Mononuclear cell (primary cell): ENCODE measurements around the gene UBE3A. TPM values are rescaled to one million over a fixed set of nuclear protein-coding genes. Genes with fewer than 3 reads are reported as not detected.

Experiments used
- H3K27me3 ChIP-seq: 2 replicates; pipeline ENCODE4 v1.6.0; 2011; ENCODE audit warnings: low read length, control low read depth; ENCODE audit not compliant: insufficient read depth
- H3K4me1 ChIP-seq: 2 replicates; pipeline ENCODE4 v1.5.1; 2011; ENCODE audit warnings: mild to moderate bottlenecking, low read length, control low read depth; ENCODE audit not compliant: insufficient read depth
- H3K4me3 ChIP-seq: 2 replicates; pipeline ENCODE4 v1.5.1; 2011; ENCODE audit warnings: mild to moderate bottlenecking, low read length, moderate library complexity
- H3K9me3 ChIP-seq: 2 replicates; pipeline ENCODE4 v1.5.1; 2011; ENCODE audit warnings: low read depth, mild to moderate bottlenecking, control low read depth, low read length
- total RNA-seq: library from RNA; depleted of rRNA; stranded (reverse); fragments of >200 nt; gene quantifications from one replicate; pipeline ENCODE4 v1.2.3, GENCODE V29; 2012

Gene UBE3A
- total RNA-seq, 1 donor = 150 TPM

- Histone ChIP-seq H3K4me3 (no peak overlapping the region), H3K9me3 (no peaks in the 10 kb centered on the region), H3K27me3 (no peaks in the 10 kb centered on the region), H3K4me1 (peaks cover 19% of the 10 kb centered on the region)
Observed at GRCh38 chr15:25402342-25402741, 36.5 kb downstream of the UBE3A start.

- H3K4me1 ChIP-seq = peaks cover 25% of the 10 kb centered on the region
Observed at GRCh38 chr15:25401501-25401900, 37.3 kb downstream of the UBE3A start.

GRCh38 chr15:25397100-25397499 is 41.7 kb downstream of the UBE3A start:
- Histone ChIP-seq H3K27me3 (no peaks in the 10 kb centered on the region), H3K4me3 (no peak overlapping the region), H3K9me3 (no peaks in the 10 kb centered on the region), H3K4me1 (peaks cover 26% of the 10 kb centered on the region)

More at GRCh38 chr15:25401501-25401900, 37.3 kb downstream of the UBE3A start:
- Histone ChIP-seq H3K9me3 (no peaks in the 10 kb centered on the region), H3K4me3 (no peak overlapping the region), H3K27me3 (no peaks in the 10 kb centered on the region)

- H3K27me3 ChIP-seq = no peaks in the 10 kb centered on the region
- no peak overlapping the region for H3K4me3 ChIP-seq
- H3K9me3 ChIP-seq = no peaks in the 10 kb centered on the region
- peaks cover 20% of the 10 kb centered on the region for H3K4me1 ChIP-seq
Observed at GRCh38 chr15:25394898-25395297, 43.9 kb downstream of the UBE3A start.

- Histone ChIP-seq H3K9me3 (no peaks in the 10 kb centered on the region), H3K4me1 (peaks cover 20% of the 10 kb centered on the region)
Observed at GRCh38 chr15:25392806-25393205, 46.0 kb downstream of the UBE3A start.

GRCh38 chr15:25391971-25392721 is 46.7 kb downstream of the UBE3A start:
- Histone ChIP-seq H3K4me3 (no peak overlapping the region), H3K27me3 (no peaks in the 10 kb centered on the region), H3K9me3 (no peaks in the 10 kb centered on the region), H3K4me1 (peaks cover 14% of the 10 kb centered on the region)

More at GRCh38 chr15:25392806-25393205, 46.0 kb downstream of the UBE3A start:
- Histone ChIP-seq H3K4me3 (no peak overlapping the region), H3K27me3 (no peaks in the 10 kb centered on the region)

- Histone ChIP-seq H3K9me3 (peaks cover 7% of the 10 kb centered on the region), H3K27me3 (no peaks in the 10 kb centered on the region), H3K4me1 (no peaks in the 10 kb centered on the region), H3K4me3 (no peak overlapping the region)
Observed at GRCh38 chr15:25385986-25386385, 52.8 kb downstream of the UBE3A start.

- H3K4me3 ChIP-seq = no peak overlapping the region
- H3K27me3 ChIP-seq = no peaks in the 10 kb centered on the region
- H3K9me3 ChIP-seq = peaks cover 7% of the 10 kb centered on the region
- H3K4me1 ChIP-seq = no peaks in the 10 kb centered on the region
Observed at GRCh38 chr15:25381579-25381978, 57.2 kb downstream of the UBE3A start.

- Histone ChIP-seq H3K27me3 (no peaks in the 10 kb centered on the region), H3K9me3 (no peaks in the 10 kb centered on the region), H3K4me1 (no peaks in the 10 kb centered on the region), H3K4me3 (no peak overlapping the region)
Observed at GRCh38 chr15:25378501-25378901, 60.3 kb downstream of the UBE3A start.

- Histone ChIP-seq H3K9me3 (no peaks in the 10 kb centered on the region), H3K4me3 (no peak overlapping the region), H3K27me3 (no peaks in the 10 kb centered on the region), H3K4me1 (no peaks in the 10 kb centered on the region)
Observed at GRCh38 chr15:25375557-25375956, 63.3 kb downstream of the UBE3A start.

GRCh38 chr15:25374143-25374542 is 64.7 kb downstream of the UBE3A start:
- Histone ChIP-seq H3K4me3 (no peak overlapping the region), H3K4me1 (no peaks in the 10 kb centered on the region), H3K9me3 (no peaks in the 10 kb centered on the region), H3K27me3 (no peaks in the 10 kb centered on the region)

GRCh38 chr15:25372298-25372697 is 66.5 kb downstream of the UBE3A start:
- Histone ChIP-seq H3K4me3 (no peak overlapping the region), H3K27me3 (no peaks in the 10 kb centered on the region), H3K4me1 (no peaks in the 10 kb centered on the region), H3K9me3 (no peaks in the 10 kb centered on the region)

GRCh38 chr15:25368850-25369249 is 70.0 kb downstream of the UBE3A start:
- Histone ChIP-seq H3K9me3 (no peaks in the 10 kb centered on the region), H3K4me3 (no peak overlapping the region), H3K27me3 (no peaks in the 10 kb centered on the region), H3K4me1 (no peaks in the 10 kb centered on the region)

GRCh38 chr15:25366058-25366457 is 72.8 kb downstream of the UBE3A start:
- Histone ChIP-seq H3K4me3 (no peak overlapping the region), H3K4me1 (no peaks in the 10 kb centered on the region), H3K9me3 (no peaks in the 10 kb centered on the region), H3K27me3 (no peaks in the 10 kb centered on the region)

- no peaks in the 10 kb centered on the region for H3K9me3 ChIP-seq
- H3K4me3 ChIP-seq = no peak overlapping the region
- H3K27me3 ChIP-seq = no peaks in the 10 kb centered on the region
- H3K4me1 ChIP-seq = no peaks in the 10 kb centered on the region
Observed at GRCh38 chr15:25362545-25362944, 76.3 kb downstream of the UBE3A start.

- Histone ChIP-seq H3K9me3 (peaks cover 15% of the 10 kb centered on the region), H3K27me3 (no peaks in the 10 kb centered on the region), H3K4me1 (no peaks in the 10 kb centered on the region), H3K4me3 (no peak overlapping the region)
Observed at GRCh38 chr15:25347707-25348106, 91.1 kb downstream of the UBE3A start.
